Measurements from ENCODE around the gene GABRR2.

GABRR2 gene

GRCh38 chr6:89290401-89291155 is 24.5 kb downstream of the GABRR2 start:
- peak in 1 of 2 experiments; percentile 16 for DNase-seq

GRCh38 chr6:89289710-89290109 is 25.4 kb downstream of the GABRR2 start:
- no peak for DNase-seq

- DNase-seq = no peak
These were observed 27.6 kb downstream of the GABRR2 start for GRCh38 chr6:89287351-89288028.

GRCh38 chr6:89286516-89286915 is 28.6 kb downstream of the GABRR2 start:
- no peak for DNase-seq

GRCh38 chr6:89284963-89285735 is 29.9 kb downstream of the GABRR2 start:
- DNase-seq = no peak

- DNase-seq = no peak
These were observed 31.0 kb downstream of the GABRR2 start for GRCh38 chr6:89284081-89284480.

- no peak for DNase-seq
These were observed 32.4 kb downstream of the GABRR2 start for GRCh38 chr6:89282749-89283148.

GRCh38 chr6:89281779-89282246 is 33.3 kb downstream of the GABRR2 start:
- DNase-seq = peak in 1 of 2 experiments; percentile 3

- DNase-seq = no peak
These were observed 36.1 kb downstream of the GABRR2 start for GRCh38 chr6:89278956-89279355.

- DNase-seq = no peak
These were observed 39.2 kb downstream of the GABRR2 start for GRCh38 chr6:89275900-89276299.

GRCh38 chr6:89273816-89274215 is 41.3 kb downstream of the GABRR2 start:
- DNase-seq = no peak

GRCh38 chr6:89272596-89272995 is 42.5 kb downstream of the GABRR2 start:
- DNase-seq = no peak

- no peak for DNase-seq
These were observed 44.0 kb downstream of the GABRR2 start for GRCh38 chr6:89270951-89271721.

GRCh38 chr6:89269981-89270380 is 45.1 kb downstream of the GABRR2 start:
- DNase-seq = no peak

- DNase-seq = no peak
These were observed 45.8 kb downstream of the GABRR2 start for GRCh38 chr6:89269252-89269651.

- DNase-seq = no peak
These were observed 46.3 kb downstream of the GABRR2 start for GRCh38 chr6:89268776-89269175.

GRCh38 chr6:89267918-89268317 is 47.2 kb downstream of the GABRR2 start:
- no peak for DNase-seq

GRCh38 chr6:89264296-89264695 is 50.8 kb downstream of the GABRR2 start:
- no peak for DNase-seq

GRCh38 chr6:89260832-89261231 is 54.3 kb downstream of the GABRR2 start:
- peak; percentile 58 to 81 for DNase-seq

- peak; percentile 49 to 61 for DNase-seq
These were observed 54.8 kb downstream of the GABRR2 start for GRCh38 chr6:89260310-89260709.

GRCh38 chr6:89258912-89259311 is 56.2 kb downstream of the GABRR2 start:
- DNase-seq = no peak

- DNase-seq = no peak
These were observed 57.3 kb downstream of the GABRR2 start for GRCh38 chr6:89257781-89258180.

- DNase-seq = no peak
These were observed 57.8 kb downstream of the GABRR2 start for GRCh38 chr6:89257346-89257745.

All from NCI-H524 (cell line).